Caki2 (cell line): ENCODE data around the gene PI16. TPM values are rescaled to one million over a fixed set of nuclear protein-coding genes. Genes with fewer than 3 reads are reported as not detected.
A peak's percentile ranks its signal among the peaks of the same experiment; 100 is the strongest.
"Not testable (repeated sequence)": the region's sequence is repeated elsewhere in the genome, so short reads cannot be mapped to it uniquely, and the experiment has no call there.

Experiments used
- DNase-seq: peaks from one replicate; pipeline ENCODE4 v3.0.0-alpha.2; 2015; ENCODE audit warnings: low read depth
- in situ Hi-C: cut with HindIII; loops from 2 replicates; pipeline ENCODE4 v1.10.0; 2016; ENCODE audit warnings: low sequenced_read_pairs, low pct_unique_long_range_greater_than_20kb, mixed read lengths
- total RNA-seq: library from RNA; depleted of rRNA; stranded (reverse); fragments of >200 nt; shearing (Covaris generic); gene quantifications from 2 replicates; pipeline ENCODE4 v1.2.3, GENCODE V29; 2014; ENCODE audit warnings: low replicate concordance

Gene PI16
- total RNA-seq, 1 experiment from 2014 or later: not detected

DNA sequence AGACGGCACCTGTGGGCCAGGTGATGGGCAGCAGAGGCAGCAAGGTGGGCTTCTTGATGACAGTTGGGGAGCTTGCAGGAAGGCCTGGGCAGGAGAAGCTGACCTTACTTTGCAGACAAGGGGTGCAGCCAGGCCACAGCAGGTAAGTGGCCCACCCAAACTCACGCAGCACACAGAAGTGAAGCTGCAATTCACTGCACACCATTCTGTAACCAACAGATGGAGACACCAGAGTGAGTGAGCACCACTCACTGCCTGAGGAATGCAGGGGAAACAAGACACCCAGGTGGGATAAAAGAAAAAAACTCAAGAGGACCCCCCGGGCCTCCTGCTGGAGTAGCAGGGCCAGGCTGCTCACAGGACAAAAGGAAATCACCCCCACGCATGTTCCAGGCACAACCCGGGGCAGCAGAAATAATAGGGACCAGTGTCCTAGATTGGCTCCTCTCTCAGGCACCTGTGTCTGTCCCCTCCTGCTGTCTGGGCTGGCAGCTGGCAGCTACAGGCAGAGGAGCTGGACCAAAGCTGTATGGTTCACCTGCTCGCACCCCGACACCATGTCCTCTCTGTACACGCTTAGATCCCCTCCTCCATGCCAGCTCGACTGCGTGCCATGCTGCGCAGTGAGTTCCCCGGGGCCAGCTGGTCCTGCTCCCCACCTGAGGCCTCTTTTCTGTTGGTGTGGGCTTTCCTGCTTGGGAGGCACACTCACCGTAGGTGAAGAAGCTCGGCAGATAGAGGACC is 26.5 kb downstream of the PI16 start:
- no peak for DNase-seq
- in situ Hi-C loops: no loop called here

DNA sequence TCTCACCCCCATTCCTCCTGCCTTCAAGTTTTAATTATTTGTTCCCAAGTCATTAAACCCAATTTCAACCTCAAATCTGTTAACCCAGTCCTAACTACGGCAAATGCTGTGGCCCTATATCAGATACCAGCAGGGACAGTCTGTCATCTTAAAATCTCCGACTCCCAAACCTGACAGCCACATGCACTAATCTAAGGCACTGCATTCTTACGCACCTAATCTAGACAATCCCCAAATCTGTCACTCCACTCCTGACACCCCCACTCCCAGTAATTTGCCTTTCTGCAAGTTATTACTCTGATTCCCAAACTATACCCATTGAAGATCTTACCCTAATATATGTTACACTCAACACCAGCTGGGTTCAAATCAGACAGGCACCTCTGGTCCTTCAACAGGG is 29.0 kb downstream of the PI16 start:
- no peak for DNase-seq
- in situ Hi-C loops: no loop called here

DNA sequence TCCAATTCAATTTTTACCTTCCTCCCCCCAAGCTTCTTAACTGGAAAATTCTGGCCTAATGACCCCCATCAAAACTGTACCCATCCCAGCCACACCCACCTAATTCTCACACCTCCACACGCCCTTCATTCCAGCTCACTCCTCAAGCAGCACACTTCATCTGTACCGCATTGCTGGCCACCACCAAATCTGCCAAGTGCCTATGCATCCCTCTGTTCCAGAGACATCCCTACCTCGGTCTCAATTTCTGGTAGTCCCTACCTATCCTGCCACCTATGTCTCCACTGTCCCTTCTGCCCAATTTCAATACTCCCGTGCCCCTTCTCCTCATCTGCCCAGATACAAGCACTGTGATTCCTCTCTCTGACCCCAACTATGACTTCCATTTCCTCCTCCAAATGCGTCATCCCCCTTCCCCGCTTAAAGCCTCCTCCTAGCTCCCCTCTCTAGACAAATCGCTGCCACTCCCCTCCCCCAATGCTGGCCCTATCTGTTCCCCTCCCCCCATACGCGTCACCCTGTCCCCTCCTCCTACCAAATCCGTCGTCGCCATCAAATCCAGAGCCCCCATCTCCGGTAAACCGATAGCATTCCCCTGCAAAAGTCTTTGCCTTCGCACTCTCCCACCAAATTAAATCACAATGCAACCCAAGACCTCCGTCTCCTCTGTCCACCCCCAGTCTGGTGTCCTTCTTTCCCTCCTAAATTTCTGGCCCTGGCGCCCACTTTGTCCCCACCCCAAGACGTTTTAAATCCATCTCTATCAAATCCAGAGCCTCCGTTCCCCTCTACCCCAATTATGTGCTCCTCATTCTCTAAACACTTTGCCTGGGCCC is 30.3 kb downstream of the PI16 start:
- no peak for DNase-seq
- in situ Hi-C loops: no loop called here

DNA sequence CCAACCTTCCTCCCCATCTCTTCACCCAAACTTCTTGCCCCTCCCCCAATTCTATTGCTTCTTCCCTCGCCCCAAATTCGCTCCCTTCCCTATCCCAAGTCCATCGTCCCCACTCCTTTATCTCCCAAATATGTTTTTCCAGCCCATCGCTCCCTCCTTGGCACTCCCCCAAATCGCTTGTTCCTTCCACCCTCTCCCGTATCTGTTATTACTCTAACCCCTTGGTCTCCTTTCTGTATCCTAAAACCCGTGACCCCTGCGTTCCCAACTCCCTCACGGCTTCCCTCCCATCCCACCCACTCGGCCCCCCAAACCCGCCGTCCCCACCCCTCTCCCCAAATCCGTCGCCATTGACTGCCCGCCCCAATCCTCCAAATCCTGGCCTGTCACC is 30.9 kb downstream of the PI16 start:
- DNase-seq: no peak
- in situ Hi-C loops: no loop called here

DNA sequence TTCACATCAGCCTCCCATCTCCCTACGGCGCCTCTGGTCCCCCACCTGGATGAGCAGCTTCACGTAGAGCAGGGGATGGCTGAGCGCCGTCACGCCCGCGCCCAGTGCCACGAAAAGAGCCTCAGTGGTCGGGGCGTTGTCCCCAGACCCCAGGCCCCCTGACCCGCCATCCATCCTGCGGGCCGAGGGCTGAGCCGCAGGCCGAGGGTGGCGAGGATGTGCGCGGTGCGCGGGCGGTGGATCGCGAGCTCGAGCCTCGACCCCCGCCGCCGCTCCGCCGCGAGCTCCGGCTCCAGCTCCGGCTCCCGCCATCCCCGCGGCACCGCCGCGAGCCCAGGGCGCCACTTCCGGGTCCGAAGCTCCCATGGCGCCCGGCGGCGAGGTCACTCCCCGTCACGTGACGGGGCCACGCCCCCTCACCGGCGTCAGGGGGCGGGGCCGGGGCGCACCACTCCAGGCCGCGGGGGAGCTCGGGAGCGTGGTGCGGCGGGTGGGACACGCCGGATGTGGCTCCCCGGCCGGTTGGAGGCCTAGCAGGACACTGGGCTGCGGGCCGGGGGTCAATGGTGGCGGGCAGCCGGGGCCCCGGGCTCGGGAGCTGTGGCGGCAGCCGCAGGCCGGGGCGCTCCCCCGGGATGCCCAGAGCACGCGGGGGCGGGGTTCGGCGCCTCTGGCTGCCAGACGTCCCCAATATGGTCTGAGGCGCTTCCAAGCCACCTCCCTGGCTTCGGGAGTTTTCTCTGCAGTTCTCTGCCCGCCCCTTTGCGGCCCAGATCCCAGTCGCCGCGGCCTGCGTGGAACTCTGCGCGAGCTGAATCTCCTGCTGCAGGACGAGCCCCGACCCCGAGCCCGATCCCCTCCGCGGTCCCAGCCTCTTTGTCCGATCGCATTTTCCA is 31.5 kb downstream of the PI16 start, which contains the start of gene MTCH1:
Gene MTCH1 (minus strand): TSS at position 389 of the 896 bp plus-strand sequence. CDS start 23 bp downstream, at position 366.
- peak; percentile 87 for DNase-seq
- in situ Hi-C loops: no loop called here

DNA sequence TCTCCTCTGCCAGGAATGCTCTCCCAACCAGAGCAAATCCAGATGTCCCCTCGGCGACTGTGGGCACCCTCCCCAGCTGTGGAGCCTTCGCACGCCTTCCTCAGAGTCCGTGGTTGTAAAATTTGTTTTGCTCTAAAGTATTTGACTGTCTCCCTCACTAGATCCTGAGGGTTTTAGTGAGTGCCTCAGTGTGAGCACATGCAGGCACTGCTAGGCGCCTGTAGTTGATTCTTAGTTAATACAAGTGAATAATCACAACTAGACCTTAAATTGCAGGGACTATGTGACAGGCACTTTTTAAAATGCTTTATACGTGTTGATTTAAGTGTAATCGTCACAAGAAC is 32.1 kb downstream of the PI16 start:
- DNase-seq: no peak

DNA sequence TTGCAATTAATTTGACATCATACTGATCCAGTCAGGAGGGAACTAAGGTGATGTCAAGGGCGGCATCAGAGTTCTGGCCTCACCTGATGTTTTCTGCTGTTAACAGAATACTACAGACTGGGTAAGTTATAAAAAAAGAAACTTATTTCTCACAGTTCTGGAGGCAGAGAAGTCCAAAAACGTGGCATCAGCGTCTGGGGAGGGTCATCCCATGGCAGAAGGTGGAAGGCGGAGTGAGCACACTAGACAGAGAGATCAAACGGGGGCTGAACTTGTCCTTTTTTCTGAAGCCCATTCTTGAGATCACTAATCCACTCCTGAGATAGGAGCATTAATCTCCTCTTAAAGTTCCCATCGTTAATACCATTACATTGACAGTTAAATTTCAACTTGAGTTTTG is 34.7 kb downstream of the PI16 start:
- no peak for DNase-seq
- in situ Hi-C loops: no loop called here

More for the DNA sequence above, 32.1 kb downstream of the PI16 start:
- in situ Hi-C loops: no loop called here

DNA sequence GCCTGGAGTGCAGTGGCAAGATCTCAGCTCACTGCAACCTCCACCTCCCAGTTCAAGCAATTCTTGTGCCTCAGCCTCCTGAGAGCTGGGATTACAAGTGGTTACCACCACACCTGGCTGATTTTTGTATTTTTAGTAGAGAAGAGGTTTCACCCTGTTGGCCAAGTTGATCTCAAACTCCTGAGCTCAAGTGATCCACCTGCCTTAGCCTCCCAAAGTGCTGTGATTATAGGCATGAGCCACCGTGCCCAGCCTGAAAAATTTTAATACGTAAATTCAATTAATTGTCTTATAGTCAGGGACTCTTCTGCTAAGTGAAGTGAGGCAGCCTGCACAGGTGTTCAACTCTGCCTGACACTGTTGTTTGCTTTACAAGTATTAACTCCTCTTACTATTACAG is 35.9 kb downstream of the PI16 start:
- in situ Hi-C loops, DNase-seq: not testable (repeated sequence)

DNA sequence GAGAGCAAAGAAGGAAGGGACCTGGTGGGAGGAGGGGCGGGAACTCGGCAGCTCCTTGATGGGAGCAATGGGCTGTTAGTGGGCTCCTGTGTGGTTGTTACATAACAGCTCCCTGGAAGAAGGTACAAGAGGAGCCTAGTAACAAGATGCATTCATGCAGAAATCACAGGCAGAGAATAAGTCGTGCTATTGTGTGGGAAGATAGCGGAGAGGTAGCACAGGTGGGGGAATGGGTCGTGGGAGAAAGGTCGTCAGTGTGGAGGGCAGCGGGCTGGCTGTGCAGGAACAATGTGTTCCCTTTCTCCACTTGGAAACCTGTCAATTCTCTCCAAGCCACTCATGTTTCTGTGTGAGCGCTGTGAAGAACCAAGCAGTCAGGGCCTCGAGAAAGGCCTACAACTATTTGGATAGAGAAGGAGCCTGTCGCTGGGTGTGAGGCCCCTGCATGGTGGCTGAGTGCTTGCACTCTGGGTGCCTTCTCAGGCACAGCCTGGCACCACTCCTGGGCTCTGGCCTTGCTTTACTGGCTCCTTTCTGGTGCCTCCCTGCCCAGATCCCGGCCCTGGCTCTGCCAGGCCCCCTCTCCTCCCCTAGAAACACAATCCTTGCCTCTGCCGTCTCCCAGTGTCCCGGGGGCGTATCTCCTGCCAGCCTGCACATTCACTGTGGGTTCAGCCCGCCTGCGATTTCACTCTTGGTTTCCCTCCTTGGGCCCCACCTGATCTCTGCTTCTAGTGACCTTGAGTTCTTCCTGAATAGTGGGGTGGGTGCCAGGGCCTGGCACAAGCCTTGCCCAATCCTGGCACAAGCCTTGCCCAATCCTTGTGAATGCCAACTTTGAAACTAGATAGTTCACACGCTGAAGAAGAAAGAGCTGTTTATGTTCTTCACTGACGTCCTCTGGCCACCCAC is 43.5 kb downstream of the PI16 start:
- DNase-seq: no peak
- in situ Hi-C loops: no loop called here

DNA sequence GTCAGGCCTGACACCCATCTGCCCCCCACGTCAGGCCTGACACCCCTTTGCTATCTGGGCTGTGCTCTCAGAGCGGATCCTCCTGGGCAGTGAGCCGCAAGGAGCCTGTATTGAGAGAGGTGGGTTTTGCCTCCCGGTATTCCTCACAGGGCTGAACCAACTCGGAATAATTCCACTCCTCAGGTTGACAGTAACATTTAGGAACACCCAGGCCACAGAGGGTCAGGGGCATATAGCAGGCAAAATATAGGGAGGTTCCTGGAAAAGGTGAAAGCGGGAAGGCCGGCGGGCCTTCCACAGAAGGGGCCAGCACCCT is 44.1 kb downstream of the PI16 start:
- no peak for DNase-seq
- in situ Hi-C loops: no loop called here

DNA sequence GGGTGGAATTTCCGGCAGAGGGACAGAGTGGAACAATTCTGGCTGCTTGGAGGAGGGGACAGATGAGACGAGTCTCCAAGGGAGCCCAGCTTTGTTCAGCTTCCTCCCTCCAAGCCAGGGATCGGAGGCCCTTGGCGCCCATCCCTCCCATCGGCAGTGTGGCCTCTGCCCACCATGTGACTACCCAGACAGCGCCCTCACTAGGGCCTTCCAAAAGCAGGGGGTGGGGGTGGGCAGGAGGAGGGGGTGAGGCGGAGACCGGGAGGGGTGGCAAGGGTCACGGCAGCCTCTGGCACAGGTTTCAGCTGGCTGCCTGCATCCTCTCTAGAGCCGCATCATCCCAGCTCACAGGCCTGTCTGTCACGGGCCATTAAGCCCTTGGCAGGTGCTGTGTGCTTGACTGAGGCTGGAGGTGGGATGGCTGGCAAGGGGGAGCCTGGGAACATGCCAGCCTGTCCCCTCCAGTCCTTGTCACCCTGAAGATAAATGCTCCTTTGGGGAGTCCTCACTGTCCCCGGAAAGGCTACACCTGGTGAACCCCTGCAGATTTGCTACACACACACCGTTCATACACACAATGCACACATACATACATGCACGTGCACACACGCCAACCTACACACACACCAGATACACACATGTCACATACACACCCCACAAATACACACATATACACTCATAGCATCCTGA is 44.7 kb downstream of the PI16 start:
- in situ Hi-C loops: no loop called here
- DNase-seq: peak; percentile 44

DNA sequence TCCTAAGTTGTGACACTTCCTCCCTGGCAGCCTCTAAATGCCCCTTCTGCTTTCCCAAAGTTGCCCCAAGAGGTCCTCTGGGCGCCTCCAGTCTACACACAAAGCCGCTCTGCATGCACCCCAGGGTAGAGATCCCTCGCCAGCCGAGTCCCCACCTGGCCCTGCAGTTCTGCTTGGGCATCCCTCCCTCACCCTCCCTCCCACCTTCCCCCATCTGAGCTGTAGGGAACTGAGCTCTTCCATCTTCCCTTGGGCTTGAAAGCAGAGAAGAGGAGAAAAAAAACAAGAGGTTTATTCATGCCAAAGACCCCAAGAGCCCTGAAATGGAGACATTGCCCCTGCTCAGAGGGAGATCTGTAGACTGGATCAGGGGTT is 45.2 kb downstream of the PI16 start:
- no peak for DNase-seq
- in situ Hi-C loops: no loop called here

DNA sequence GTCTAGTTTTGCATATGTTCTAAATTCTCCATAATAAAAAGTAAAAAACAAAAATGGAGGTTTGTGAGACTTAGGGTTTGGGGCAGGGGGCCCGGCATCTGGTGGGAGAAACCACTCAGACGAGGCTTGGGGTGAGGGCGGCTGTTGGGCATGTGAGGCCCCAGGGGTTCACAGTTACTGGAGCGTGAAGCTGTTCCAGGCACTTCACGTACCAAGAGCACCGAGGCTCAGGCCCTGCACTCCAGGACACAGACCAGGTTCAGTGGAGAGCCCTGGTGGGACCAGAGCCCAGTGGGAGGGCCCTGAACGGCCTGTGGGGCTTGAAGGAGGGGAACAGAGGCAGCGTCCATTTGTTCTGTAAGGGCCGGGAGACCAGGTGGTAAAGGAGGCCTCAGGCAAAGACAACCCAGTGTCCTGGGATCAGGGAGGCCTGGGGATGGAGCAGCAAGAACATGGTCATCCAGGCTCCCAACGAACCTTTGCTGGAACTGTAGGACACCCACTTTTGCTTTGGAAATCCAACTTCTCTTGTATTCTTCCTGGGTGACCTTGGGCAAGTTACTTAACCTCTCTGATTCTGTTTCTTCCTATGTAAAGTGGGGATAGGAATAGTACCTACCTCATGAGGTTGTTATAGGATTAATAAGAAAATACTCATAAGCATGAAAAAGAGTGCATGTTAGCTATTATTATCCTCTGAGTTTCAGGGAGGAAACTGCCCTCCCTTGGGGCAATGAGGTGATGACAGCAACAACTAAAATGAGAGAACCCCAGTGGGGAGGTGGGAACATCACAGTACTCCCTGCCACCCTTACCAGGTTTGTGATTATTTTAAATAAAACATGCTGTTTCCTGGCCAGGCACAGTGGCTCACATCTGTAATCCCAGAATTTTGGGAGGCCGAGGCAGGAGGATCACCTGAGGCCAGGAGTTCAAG is 49.8 kb downstream of the PI16 start:
- in situ Hi-C loops: no loop called here
- no peak for DNase-seq

DNA sequence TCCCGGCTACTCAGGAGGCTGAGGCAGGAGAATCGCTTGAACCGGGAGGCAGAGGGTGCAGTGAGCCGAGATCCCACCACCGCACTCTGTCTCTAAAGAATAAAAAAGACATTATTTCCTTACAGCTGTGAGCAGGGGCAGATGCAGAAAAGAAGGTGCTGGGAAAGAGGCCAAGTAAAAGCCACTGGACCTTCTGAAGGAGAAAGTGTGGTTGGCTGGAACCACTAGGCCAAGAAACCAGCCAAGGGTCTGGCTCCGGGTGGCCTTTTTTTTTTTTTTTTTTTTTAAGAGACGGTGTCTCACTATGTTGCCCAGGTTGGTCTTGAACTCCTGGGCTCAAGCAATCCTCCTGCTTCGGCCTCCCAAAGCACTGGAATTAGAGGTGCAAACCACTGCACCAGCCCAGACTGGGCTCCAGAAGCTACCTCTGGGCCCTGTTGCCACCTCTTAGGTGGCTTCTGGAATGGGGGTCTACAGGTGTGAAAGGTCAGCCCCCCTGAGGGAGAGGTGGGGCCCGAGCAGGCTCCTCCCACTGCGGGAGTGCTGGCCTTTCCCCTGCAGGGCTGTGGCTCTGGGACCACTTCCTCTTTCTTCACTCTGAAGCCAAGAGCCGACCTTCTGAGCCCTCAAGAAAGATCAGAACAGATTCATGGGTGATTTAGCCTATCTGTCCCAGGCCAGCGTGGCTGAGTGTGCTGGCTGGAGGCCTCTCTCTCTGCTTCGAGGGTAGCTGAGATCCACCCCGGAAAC is 50.7 kb downstream of the PI16 start, which contains the start of gene FGD2:
Gene FGD2 (plus strand): TSS at position 595 of the 750 bp plus-strand sequence. CDS start 163 bp downstream, outside the sequence.
- in situ Hi-C loops: no loop called here
- DNase-seq: no peak

DNA sequence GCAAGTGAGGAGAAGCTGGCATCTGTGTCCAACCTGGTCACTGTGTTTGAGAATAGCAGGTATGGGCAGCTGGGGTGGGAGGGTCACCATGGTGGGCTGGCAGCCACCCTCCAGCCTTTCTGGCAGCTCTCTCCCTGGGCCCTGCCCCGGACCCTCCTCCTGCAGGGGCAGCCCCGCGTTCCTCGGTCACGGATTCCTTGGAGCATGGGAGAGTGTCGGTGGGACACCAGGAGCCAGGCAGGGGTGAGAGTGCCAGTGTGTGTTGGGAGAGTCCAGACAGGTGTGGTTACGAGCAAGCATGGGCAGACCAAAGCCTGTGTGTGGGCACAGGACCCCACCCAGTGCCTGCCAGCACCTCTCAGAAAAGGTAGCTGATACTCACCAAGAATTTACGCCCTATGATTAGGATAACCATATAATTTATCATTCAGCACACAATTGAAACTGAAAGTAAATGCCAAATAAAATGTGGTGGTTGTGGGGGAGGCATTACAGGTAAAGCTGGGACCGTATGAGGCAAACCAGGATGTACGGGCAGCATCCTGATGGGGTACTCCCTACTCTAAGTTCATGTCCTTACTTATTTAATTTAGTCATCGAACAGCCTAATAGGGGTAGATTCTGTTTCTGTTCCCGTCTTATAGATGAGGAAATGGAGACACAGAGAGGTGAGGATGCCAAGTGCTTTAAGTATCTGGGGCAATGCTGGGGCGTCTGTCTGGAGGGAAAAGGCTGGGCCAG is 51.5 kb downstream of the PI16 start:
- no peak for DNase-seq
- in situ Hi-C loops: no loop called here
